NCI-H460 (cell line): Measurements from ENCODE around the gene CEACAM16. TPM values are rescaled to one million over a fixed set of nuclear protein-coding genes. Genes with fewer than 3 reads are reported as not detected.

Experiments used
- DNase-seq: peaks from one replicate; pipeline ENCODE4 v3.0.0-alpha.2; 2016; ENCODE audit warnings: low read depth; ENCODE audit errors: extremely low read depth
- total RNA-seq: library from RNA; depleted of rRNA; stranded (reverse); fragments of >200 nt; shearing (Covaris generic); gene quantifications from 2 replicates; pipeline ENCODE4 v1.2.3, GENCODE V29; 2014

The CEACAM16 gene
- total RNA-seq, 1 experiment from 2014 or later, result not detected

GRCh38 chr19:44722131-44723121 is 23.5 kb downstream of the CEACAM16 start:
- no peak for DNase-seq

- DNase-seq, result no peak
Observed at GRCh38 chr19:44723299-44723951, 24.5 kb downstream of the CEACAM16 start.

GRCh38 chr19:44723952-44724319 is 25.0 kb downstream of the CEACAM16 start:
- DNase-seq, result peak; percentile 69

- no peak for DNase-seq
Observed at GRCh38 chr19:44725251-44725650, 26.3 kb downstream of the CEACAM16 start.

GRCh38 chr19:44725684-44726083 is 26.7 kb downstream of the CEACAM16 start:
- no peak for DNase-seq

- DNase-seq, result no peak
Observed at GRCh38 chr19:44726465-44726864, 27.5 kb downstream of the CEACAM16 start.

GRCh38 chr19:44728178-44728577 is 29.2 kb downstream of the CEACAM16 start:
- no peak for DNase-seq

GRCh38 chr19:44729516-44730033 is 30.6 kb downstream of the CEACAM16 start:
- DNase-seq, result no peak

- DNase-seq, result no peak
Observed at GRCh38 chr19:44731081-44731480, 32.1 kb downstream of the CEACAM16 start.

GRCh38 chr19:44731622-44732021 is 32.7 kb downstream of the CEACAM16 start:
- no peak for DNase-seq

- no peak for DNase-seq
Observed at GRCh38 chr19:44732235-44733014, 33.5 kb downstream of the CEACAM16 start.

- DNase-seq, result no peak
Observed at GRCh38 chr19:44734357-44734756, 35.4 kb downstream of the CEACAM16 start.

- no peak for DNase-seq
Observed at GRCh38 chr19:44735011-44735410, 36.1 kb downstream of the CEACAM16 start.

- no peak for DNase-seq
Observed at GRCh38 chr19:44737238-44738071, 38.5 kb downstream of the CEACAM16 start.

- no peak for DNase-seq
Observed at GRCh38 chr19:44738136-44738535, 39.2 kb downstream of the CEACAM16 start.

GRCh38 chr19:44738603-44739558 is 39.9 kb downstream of the CEACAM16 start:
- no peak for DNase-seq

GRCh38 chr19:44740351-44740824 is 41.4 kb downstream of the CEACAM16 start:
- no peak for DNase-seq

GRCh38 chr19:44741258-44741731 is 42.3 kb downstream of the CEACAM16 start:
- DNase-seq, result no peak
